HL-60 (cell line): ENCODE measurements around the gene NSFL1C.

Experiments
- GABPA ChIP-seq: IDR thresholded peaks from 2 replicates; pipeline ENCODE4 v1.6.1; 2012; ENCODE audit warnings: low read depth
- POLR2AphosphoS5 ChIP-seq: IDR thresholded peaks from 2 replicates; pipeline ENCODE4 v1.6.1; 2012; ENCODE audit warnings: low read depth
- TF ChIP-seq, protein P1 (sequence below): IDR thresholded peaks from one replicate; pipeline ENCODE4 v1.5.1; 2011; ENCODE audit warnings: low read length, control low read depth, inconsistent platforms; ENCODE audit not compliant: insufficient read depth
- TF ChIP-seq, protein P2 (sequence below): IDR thresholded peaks from 2 replicates; pipeline ENCODE4 v1.6.1; 2012; ENCODE audit warnings: low read depth; ENCODE audit not compliant: insufficient replicate concordance

DNA sequence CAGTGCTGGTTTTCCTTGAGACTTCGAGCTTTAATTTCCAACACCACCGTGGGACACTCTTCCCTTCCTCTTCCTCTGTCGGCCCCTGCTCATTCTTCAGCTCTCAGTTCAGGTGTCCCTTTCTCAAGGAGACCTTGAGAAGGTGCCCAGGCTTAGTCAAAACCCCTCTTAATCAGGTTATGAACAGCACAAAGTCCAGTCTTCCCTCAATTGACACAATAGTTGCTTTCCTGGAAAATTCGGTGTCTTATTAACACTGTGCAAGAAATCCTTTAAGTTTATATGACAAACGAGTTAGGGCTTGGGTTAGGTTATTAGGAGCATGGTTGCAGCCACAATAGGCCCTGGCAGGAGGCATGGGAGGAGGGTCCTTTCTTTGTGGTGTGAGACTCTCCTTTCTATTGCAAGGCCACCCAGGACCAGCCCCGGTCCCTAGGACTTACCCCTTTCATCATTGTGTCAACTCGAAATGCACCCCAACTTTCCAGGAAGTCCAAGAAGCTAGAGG, 1.5 kb upstream of the NSFL1C start:
- TF ChIP-seq, protein P1, sequence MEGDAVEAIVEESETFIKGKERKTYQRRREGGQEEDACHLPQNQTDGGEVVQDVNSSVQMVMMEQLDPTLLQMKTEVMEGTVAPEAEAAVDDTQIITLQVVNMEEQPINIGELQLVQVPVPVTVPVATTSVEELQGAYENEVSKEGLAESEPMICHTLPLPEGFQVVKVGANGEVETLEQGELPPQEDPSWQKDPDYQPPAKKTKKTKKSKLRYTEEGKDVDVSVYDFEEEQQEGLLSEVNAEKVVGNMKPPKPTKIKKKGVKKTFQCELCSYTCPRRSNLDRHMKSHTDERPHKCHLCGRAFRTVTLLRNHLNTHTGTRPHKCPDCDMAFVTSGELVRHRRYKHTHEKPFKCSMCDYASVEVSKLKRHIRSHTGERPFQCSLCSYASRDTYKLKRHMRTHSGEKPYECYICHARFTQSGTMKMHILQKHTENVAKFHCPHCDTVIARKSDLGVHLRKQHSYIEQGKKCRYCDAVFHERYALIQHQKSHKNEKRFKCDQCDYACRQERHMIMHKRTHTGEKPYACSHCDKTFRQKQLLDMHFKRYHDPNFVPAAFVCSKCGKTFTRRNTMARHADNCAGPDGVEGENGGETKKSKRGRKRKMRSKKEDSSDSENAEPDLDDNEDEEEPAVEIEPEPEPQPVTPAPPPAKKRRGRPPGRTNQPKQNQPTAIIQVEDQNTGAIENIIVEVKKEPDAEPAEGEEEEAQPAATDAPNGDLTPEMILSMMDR: no peak
- no peak; the same call in 1 of the 2 replicates for TF ChIP-seq POLR2AphosphoS5
- TF ChIP-seq, protein P2, sequence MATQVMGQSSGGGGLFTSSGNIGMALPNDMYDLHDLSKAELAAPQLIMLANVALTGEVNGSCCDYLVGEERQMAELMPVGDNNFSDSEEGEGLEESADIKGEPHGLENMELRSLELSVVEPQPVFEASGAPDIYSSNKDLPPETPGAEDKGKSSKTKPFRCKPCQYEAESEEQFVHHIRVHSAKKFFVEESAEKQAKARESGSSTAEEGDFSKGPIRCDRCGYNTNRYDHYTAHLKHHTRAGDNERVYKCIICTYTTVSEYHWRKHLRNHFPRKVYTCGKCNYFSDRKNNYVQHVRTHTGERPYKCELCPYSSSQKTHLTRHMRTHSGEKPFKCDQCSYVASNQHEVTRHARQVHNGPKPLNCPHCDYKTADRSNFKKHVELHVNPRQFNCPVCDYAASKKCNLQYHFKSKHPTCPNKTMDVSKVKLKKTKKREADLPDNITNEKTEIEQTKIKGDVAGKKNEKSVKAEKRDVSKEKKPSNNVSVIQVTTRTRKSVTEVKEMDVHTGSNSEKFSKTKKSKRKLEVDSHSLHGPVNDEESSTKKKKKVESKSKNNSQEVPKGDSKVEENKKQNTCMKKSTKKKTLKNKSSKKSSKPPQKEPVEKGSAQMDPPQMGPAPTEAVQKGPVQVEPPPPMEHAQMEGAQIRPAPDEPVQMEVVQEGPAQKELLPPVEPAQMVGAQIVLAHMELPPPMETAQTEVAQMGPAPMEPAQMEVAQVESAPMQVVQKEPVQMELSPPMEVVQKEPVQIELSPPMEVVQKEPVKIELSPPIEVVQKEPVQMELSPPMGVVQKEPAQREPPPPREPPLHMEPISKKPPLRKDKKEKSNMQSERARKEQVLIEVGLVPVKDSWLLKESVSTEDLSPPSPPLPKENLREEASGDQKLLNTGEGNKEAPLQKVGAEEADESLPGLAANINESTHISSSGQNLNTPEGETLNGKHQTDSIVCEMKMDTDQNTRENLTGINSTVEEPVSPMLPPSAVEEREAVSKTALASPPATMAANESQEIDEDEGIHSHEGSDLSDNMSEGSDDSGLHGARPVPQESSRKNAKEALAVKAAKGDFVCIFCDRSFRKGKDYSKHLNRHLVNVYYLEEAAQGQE: no peak
- TF ChIP-seq GABPA: no peak
